ENCODE data around the gene ECT2.
A peak's percentile ranks its signal among the peaks of the same experiment; 100 is the strongest.
"Not testable (repeated sequence)": the region's sequence is repeated elsewhere in the genome, so short reads cannot be mapped to it uniquely, and the experiment has no call there.

The ECT2 gene

DNA sequence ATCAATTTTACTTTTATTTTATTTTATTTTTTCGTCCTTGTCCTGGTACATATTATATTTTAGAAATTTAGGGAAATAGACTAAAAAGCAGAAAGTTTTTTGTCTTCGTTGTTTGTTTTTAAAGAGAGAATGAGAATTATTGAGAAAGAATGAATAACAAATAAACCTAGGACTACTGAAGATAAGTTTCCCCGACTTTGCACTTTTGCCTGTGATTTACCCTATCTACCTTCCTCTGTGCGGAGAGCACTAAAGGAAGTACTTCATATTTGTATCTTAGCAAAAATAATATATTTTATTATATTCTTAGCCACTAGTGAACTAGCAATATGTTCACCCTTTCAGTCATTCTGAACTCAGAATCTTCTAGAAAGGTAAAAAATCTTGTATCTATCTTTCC, 60.6 kb downstream of the ECT2 start:
- no peak for DNase-seq

DNA sequence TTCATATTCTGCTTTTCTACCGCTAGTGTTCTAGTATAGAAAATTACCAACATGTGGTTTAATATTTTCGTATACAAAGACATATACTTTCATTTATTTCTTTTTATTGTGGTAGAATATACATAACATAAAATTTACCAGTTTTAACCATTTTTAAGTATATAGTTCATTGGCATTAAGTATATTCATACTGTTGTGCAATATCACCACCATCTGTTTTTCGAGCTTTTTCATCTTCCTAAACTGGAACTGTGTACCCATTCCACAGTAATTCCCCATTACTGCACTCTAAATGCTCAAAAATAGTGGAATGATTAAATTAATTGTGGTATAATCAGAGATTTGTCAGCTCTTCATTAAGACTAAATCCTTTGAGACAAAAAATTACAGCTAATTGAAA, 62.9 kb downstream of the ECT2 start:
- no peak for DNase-seq

DNA sequence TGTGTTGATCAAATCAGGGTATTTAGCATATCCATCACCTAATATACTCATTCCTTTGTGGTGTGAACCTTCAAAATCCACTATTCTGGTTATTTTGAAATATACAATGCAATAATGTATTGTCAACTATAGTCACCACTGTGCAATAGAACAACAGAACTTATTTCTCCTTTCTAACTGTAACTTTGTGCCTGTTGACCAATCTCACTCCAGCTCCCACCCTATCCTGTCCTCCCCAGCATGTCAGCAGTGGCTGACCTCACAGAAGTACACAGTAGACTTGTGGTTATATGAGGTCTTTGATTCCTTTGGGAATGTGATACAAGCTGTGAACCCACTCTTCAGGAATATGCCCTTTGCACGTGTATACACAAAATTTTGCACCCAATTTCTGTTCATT, 64.2 kb downstream of the ECT2 start:
- DNase-seq = peak; percentile 44 to 62

DNA sequence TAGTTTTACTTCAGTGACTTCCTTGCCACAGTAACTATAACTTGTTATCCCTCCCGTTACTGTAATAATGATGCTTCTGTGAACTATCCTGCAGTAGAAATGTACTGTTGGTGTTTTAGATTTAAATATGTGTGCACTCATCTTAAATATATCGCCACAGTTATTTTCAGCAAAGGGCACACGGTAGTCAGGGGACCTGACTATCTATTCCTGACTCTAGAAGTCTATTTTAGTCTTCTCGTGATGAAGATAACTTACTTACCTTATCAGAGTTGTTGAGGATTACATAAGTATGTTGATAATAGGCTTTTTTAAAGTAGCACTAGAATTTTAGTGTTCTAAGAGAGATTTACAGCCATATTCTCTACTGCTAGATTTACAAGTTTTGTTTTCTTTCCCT, 65.3 kb downstream of the ECT2 start:
- DNase-seq = no peak

DNA sequence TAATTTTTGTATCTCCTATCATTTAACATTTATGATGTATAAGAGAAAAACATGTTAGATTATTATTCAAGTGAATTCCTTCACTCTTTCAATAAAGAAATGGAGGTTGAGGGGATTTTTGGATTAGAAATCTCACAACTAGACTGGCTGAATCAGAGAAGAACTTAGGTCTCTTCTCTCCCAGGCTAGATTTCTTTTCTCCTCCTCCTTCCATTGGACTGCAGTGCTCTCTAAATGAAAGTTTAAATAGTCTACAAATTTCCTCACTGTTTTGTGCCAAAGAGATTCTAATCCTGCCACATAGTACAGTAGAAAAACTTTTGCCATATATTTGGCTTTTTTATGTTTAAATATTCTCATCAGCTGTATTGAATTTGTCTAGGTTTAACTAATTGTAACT, 65.8 kb downstream of the ECT2 start:
- DNase-seq = no peak

DNA sequence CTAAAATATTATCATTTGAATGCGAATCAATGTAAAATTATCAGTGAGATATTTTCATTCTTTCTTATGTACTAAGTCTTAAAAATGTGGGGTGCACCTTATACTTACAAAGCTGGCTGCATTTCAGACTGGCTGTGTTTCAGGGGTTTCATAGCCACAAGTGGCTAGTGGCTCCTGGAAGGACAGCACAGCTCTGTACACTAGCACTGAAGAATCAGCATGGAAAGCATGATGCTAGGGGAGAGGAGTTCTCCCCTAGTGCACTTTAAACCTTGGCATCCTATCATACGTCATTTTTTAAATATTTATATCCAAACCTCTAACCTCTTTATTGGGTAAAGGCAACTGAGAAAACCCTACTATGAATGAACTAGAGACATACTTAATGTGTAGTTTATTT, 66.4 kb downstream of the ECT2 start:
- DNase-seq = no peak

DNA sequence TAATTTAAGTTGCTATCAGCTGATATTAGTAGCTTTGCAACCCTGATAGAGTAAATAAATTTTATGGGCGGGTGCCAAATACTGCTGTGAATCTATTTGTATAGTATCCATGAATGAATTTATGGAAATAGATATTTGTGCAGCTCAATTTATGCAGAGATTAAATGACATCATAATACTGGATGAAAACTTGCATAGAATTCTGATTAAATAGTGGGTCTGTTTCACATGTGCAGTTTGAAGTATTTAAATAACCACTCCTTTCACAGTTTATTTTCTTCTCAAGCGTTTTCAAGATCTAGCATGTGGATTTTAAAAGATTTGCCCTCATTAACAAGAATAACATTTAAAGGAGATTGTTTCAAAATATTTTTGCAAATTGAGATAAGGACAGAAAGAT, 70.0 kb downstream of the ECT2 start:
- no peak for DNase-seq

DNA sequence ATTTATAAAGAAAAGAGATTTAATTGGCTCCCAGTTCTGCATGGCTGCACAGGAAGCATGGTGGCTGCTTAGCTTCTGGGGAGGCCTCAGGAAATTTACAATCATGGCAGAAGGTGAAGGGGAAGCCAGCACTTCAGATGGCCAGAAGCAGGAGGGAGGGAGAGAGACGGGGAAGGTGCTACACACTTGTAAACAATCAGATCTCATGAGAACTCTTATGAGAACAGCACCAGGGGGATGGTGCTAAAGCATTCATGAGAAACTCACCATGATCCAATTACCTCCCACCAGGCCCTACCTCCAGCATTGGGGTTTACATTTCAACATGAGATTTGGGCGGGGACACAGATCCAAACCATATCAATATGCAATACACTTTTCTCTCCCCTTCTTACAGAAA, 73.7 kb downstream of the ECT2 start:
- no peak for DNase-seq

DNA sequence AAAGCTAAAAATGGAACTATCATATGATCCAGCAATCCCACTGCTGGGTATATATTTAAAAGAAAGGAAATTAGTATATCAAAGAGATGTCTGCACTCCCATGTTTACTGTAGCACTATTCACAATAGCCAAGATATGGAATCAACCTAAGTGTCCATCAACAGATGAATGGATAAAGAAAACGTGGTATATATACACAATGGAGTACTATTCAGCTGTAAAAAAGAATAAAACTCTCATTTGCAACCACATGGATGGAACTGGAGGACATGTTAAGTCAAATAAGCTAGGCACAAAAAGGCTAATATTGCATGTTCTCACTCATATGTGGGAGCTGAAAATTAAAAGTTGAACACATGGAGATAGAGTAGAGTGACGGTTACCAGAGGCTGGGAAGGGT, 76.7 kb downstream of the ECT2 start:
- not testable (repeated sequence) for DNase-seq

DNA sequence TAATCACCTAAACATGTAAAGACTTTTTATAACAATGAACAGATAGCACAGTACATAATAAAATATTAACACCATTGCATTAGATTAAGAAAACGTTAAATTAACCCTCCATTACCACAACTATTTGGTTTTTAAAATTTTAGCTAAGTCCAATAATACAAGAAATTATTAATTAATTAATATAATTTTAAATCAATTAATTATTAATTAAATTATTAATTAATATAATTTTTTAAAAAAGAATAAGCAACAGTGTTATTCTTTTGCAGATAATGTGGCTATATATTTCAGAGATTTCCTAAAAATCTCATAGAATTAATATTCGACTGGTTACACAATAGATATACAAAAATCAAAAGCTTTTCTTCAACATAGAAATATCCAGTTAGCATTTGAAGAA, 82.5 kb downstream of the ECT2 start:
- no peak for DNase-seq

DNA sequence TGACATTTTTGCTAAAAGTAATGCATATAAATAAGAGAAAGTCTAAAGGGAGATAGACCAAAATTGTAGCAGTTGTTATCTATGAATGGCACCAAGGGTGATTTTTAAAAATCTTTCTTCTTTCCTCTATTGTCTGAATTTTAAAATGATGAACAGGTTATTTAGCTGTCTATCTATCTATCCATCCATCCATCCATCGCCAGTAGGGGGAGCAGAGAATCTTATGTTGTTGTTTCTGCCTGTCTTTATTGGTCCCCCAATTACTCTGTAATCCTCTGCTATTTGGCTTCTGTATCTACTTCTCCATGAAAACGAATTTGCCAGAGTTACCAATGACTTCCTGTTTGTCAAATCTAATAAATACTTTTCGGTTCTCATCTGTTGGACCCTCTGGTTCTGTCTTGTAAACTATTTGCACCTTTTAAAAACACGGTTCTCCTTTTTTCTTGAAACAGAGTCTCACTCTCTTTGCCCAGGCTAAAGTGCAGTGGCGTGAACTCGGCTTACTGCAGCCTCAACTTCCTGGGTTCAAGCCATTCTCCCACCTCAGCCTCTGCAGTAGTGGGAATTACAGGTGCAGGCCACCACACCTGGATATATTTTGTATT, 86.0 kb downstream of the ECT2 start:
- DNase-seq = peak; percentile 8 to 24

DNA sequence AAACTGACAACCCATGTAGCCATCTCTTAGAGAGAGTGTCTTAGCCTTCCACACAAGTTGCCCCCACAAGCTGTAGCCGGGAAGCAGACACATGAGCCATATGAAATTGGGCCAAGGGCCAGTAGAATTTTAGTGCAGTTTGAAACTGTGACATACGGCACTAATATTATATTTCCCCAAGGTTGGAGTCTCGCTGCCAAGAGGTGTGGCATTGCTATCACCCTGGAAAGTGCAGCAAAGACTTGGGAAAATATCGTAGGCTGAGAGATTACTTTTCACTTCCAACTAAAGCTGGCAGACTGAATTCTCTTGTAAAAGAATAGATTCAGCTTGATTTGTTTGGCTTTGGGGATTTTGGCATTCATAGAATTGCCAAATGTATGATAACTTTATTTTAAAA, 89.2 kb downstream of the ECT2 start:
- no peak for DNase-seq

DNA sequence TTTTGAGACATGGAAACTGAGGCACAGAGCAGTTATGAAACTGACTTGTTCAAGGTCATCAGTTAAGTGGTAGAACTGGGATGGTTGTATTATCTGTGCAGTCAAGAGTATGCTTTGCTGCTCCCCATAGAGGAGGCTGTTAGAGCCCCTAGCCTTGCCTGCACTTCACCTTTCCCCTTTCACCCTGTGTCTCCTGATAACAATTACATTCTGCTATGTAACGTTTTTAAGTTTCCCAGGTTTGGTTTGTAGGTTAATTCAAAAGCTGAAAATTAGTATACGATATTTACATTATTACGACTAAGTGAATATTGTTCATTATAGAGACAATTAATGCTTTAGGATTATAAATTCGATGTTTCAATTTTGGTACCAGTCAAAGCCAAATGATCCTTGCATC, 89.9 kb downstream of the ECT2 start:
- DNase-seq = no peak

DNA sequence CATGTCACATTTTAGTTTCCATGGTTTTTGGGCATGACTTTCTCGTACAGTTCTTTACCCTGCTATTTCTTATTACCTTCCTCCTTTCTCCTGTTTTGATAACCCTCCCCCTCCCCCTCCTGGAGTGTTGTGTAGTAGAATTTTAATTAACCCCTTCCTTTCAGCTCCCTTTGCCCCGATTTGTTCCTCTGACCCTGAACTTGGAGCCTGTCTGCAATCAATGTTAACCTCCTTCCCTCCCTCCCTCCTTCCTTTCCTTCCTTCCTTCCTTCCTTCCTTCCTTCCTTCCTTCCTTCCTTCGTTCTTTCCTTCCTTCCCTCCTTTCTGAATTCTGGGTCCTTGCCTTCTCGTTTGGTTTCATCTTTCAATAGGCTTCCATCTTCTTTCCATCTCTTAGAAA, 90.4 kb downstream of the ECT2 start:
- no peak for DNase-seq

DNA sequence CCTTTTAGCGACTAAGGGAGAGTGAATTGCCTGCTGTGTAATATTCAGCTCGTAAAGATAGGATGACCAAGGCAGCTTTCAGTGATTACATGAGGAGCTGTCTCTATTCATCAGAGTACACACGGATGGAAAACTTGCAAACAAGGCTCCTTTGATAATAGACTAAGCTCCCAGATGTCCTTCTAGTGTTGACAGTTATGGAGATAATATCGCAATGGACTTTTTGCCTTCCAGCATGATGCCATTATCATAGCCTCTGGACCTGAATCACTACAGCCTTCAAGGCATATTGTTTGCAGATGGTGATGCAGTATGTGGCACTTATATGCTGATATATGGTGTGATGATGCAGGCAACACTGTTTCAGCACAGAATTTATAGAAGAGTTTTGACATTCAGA, 93.9 kb downstream of the ECT2 start:
- no peak for DNase-seq

DNA sequence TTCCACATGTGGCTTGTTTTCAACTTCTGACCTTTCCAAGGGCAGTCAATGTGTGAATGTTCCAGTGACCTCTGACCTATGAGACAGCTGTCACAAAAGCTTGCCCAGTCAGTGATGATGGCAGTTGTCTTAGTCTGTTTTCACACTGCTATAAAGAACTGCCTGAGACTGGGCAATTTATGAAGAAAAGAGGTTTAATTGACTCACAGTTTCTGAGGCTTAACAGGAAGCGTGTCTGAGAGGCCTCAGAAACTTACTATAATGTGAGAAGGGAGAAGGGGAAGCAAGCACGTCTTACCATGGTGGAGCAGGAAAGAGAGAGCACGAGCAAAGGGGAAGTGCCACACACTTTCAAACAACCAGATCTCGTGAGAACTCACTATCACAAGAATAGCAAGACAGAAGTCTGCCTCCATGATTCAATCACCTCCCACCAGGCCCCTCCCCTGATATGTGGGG, 95.6 kb downstream of the ECT2 start:
- DNase-seq = peak; percentile 56 to 70

DNA sequence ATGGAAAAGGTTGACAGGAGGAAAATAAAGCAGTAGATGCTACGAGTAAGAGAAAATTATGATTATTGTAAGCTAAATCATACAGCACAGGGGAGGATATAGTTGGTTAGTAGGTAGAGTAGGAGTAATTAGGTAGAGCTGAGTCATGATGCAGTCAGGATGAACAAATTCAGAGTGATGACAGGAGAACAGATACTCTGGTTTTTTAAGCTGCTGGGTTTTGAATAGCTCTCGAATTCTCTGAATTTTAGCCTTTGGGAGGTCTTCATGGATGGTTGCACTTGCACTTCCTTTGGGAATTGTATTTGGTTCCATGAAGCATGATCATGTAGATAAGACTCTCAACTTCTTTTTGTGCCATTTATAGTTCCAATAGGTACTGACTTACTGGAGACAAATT, 96.2 kb downstream of the ECT2 start:
- no peak for DNase-seq

DNA sequence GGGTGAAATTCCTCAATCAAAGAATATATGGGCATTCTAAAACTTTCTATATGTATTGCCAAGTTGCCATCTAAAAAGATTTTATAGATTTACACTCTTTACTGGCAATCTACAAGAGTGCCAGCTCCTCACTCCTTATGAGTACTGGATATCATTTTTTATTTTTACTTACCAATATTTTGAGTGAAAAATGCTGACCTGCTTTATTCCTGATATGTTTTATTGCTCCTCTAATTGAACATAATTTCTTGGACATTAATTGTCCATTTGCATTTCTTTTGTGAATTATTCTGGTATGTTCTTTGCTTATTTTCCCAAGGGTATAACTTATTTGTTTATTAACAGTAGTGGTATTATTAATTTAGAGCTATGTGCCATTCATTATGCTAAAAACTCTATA, 96.8 kb downstream of the ECT2 start:
- no peak for DNase-seq

DNA sequence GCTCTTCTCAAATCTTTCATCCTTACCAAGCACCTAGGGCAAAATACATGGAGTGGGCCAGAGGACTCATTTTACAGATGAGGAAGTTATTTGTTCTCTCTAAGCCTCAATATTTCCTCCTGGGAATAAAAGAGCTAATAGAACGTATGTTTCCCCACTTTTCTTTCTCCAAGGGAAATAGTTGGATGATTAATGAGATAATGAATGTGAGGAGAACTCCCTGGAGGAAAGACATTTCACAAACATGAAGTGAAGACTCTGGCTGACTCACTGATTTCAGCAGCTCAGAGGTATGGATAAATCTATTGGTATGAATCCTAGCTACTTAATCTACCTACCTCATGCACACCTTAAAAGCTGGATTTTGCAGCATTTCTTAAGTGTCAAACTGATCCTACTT, 98.4 kb downstream of the ECT2 start:
- no peak for DNase-seq

DNA sequence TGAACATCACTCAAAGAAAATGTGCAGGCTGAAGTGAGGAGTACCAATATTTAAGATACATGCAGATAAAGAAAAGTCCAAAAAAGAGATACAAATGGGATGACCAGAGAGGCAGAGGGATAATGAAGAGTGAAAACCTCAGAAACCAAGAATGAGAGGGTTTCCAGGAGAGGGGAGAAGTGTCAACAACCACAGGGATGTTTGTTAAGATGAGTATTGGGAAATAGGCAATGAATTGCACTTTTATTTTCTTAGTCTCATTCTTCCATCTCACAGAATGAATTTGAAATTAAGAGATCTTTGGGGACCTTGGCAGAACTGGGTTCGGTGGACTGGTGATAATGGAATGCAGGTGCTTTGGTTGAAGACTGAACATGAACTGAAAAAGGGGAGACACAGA, 102.5 kb downstream of the ECT2 start:
- no peak for DNase-seq

DNA sequence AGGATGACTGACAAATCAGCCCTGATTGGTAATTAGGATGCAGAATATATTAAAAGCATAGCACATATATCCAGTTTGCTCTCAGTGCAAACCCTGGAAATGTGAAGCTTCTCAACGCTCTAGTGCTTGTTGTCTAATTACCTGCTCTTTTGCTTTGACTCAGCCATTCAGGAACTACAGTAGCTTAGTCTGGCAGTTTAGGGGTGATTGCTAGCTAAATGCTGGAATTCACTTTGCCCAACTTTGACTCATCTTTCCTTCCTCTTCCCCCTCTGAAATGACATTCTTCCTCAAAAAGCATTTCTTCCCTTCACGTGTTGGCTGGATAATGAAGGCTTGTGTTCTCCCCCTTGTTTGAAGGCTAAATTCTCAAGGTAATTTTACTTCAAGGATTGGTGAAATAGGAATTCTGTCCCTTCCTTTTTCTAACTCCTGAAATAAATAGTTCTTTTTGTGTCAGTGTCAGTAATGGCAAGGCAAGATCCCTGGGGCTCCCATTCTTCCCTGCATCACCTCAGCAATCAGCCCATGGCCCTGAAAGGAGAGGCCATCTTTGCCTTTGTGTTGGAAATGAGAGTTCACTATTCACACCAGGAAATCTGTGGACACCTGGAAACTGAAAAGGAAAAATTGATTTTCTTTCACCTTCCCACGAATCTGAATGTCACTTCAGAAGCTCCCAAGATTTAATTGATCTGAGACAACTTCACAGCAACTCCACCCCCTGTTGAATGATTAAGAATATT, 103.6 kb downstream of the ECT2 start:
- peak; percentile 18 to 26 for DNase-seq

DNA sequence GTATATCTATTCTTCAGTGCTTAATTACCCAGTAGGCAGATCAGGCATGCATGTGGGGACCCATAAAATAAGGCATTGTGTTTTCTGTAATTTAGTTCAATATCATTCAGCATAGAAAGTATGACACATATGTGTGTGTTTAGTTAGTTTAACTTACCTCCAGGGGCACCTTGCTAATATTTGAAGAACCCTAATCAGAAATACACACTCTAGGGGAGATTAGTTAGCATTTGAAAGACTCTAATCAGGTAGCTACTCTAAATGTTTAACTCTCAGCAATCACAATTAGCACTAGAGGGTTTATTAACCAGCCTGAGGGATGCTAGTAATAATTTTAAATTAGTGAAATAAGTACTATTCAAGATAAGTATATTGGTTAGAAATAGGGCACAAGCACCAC, 104.5 kb downstream of the ECT2 start:
- DNase-seq = no peak

DNA sequence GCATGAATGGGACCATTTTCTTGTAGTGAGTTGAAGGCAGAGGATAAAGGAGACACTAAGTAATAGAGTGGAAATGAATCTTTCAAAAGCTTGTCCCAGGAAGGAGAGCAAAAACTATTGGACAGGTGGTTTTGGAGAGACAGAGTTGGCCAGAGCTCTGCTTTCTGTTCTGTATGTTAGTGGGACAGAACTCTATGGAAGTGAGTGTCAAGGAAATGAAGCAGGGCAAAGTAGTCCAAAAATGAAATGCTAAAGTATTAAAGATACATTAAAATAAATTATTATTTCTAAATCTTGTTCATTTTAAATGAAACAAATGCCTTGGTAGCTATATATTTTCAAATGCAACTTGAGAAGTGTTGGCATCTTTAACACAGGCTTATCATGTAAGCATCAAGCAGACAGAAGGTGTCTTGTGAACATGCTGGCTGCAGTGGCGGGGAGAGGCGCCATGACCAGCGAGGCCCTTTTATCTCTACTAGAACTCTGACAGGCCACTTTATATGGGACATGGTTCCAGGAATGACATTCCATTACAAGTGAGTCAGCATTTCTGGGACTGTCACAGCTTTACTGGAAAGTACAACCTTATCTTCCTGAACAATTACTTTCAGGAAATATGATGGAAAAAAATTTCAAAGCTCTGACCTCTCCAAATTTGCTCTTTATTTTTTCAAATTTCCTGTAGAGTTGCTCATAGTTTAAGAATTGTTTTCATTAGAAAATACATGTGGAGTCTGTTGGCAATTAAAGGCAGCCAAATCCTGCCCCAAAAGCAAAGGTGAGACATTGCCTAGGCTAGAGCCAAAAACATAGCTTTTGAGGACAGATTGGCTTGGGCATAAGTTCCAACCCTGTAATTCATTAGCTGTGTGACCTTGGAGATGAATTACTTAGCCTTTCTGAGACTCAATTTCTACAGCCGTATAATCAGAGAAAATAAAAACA, 106.5 kb downstream of the ECT2 start:
- DNase-seq = no peak

DNA sequence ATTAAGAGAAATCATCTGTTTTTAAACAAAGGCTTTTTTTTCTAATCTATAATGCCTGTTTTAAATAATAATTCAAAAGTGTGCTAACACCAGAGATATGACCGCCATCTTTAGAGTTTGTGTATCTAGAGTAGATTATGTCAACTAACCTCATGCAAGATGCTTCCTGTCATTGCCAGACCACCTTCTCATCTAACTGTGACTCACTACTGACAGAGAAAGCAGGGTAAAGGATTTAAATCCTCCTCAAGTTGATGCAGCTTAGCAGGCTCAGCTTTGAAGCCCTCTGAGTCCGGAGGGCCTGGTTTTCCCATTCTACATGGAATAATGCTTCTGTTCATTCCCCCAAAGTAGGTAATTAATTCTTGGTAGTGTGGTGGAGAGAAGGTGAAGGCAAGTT, 108.5 kb downstream of the ECT2 start:
- DNase-seq = no peak

All from inflammatory macrophage (primary cell).